GM19438 (cell line): ENCODE measurements around the gene FOXK2.

Source experiments
- ATAC-seq: cut with Tn5 transposase; IDR thresholded peaks from one replicate; pipeline ENCODE4 v1.9.1; 2021; ENCODE audit warnings: low read depth; ENCODE audit not compliant: unreplicated experiment

Gene FOXK2

GRCh38 chr17:82586576-82587233 lies 67.2 kb downstream of the FOXK2 start:
- ATAC-seq, result no peak

GRCh38 chr17:82587234-82588086 lies 67.9 kb downstream of the FOXK2 start:
- ATAC-seq, result no peak

- no peak for ATAC-seq
These were observed 69.0 kb downstream of the FOXK2 start for GRCh38 chr17:82588266-82589175.

DNA sequence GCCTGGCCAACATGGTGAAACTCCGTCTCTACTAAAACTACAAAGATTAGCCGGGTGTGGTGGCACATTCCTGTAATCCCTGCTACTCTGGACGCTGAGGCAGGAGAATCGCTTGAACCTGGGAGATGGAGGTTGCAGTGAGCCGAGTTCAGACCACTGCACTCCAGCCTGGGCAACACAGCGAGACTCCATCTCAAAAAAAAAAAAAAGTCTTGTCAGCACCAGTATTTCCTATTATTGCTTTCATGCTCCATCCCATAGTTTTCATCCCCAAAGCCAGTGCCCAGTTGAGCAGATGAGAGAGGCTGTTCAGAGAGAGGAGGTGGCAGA lies 70.3 kb downstream of the FOXK2 start:
- ATAC-seq, result no peak

DNA sequence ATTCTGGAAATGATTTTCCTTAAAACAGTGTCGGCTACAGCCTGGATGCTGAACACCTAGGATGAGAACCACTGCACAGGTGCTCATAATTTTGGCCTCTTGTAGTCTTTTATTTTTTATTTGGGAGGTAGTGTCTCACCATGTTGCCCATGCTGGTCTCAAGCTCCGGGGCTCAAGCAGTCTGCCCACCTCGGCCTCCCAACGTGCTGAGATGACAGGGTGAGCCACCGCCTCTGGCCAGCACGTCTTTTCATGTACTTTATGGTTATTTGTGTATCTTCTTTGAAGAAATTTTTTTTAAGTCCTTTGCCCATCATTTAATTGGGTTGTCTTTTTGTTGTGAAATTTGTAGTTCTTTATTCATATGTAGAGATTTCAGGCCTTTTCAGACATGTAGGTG lies 70.7 kb downstream of the FOXK2 start:
- no peak for ATAC-seq

DNA sequence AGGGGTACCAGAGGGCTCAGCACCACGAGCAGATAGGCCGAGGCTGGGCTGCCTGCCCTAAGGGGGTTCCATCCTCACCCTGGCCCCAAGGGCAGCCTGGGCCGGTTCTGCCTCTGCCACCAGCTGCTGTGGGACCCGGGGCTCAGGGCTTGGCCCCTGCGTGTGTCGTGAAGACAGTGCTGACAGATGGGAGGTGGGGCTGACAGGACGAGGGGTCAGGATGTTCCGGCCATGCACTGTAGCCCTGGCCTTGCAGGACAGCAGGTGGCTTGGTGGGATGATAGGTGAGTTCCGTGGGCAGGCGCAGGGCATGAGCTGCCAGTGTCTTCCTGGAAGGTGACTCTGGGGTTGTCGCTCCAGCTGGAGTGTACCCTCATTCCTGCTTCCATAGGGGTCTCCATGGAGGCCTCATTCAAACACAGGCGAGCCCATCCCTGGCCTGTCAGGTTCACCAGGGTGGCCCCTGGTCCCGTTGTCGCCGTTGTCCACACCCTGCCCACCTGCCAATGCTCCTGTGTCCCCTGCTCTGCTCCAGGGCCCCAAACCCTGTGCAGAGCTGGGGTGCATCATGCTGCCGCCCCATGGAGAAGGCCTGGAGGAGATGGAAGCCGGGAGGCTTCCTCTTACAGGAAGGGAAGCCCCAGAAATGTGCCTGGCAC lies 71.5 kb downstream of the FOXK2 start:
- no peak for ATAC-seq

DNA sequence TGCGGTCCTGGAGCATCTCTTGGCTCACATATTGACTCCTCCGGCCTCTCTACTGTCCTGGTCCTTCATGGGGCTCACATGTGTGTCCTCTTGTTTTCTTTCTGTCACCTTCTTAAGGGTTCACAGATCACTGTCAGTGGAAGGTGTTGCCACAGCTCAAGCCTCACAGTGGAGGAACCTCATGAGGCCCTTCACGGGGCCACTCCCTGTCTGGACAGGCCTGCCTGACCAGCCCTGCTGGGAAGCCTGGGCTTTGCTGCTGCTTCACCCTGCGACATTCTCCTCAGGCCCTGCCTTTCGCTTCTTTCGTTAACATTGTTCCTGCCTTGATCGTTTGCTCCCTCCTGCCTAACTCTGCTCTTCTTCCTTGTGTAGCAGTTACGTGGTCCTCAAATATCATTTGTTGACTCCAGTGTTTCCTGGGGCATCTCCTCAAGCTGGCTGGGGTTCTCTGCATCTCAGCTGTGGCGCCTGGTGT lies 72.8 kb downstream of the FOXK2 start:
- ATAC-seq, result no peak

DNA sequence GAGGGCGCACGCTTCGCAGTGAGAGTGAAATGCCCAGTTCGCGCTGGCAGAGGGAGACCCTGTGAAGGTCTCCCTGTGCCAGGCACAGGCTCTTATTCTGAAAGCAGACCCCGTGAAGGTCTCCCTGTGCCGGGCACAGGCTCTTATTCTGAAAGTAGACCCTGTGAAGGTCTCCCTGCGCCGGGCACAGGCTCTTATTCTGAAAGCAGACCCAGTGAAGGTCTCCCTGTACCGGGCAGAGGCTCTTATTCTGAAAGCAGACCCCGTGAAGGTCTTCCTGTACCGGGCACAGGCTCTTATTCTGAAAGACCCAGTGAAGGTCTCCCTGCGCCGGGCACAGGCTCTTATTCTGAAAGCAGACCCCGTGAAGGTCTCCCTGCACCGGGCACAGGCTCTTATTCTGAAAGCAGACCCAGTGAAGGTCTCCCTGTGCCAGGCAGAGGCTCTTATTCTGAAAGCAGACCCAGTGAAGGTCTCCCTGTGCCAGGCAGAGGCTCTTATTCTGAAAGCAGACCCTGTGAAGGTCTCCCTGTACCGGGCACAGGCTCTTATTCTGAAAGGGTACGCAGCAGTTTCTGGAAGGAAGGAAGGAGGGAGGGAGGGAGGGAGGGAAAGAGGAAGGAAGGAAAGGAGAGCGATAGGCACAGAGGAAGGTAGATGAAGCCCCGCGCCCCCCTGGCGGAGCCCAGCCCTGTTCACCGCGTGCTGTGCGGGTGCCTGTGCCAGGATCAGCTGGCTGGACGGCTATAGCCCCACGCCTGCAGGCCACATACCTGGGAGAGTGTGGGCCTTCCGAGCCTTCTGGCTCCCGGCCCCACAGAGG lies 73.4 kb downstream of the FOXK2 start:
- no peak for ATAC-seq

- ATAC-seq, result no peak
These were observed 74.1 kb downstream of the FOXK2 start for GRCh38 chr17:82593590-82594087.

DNA sequence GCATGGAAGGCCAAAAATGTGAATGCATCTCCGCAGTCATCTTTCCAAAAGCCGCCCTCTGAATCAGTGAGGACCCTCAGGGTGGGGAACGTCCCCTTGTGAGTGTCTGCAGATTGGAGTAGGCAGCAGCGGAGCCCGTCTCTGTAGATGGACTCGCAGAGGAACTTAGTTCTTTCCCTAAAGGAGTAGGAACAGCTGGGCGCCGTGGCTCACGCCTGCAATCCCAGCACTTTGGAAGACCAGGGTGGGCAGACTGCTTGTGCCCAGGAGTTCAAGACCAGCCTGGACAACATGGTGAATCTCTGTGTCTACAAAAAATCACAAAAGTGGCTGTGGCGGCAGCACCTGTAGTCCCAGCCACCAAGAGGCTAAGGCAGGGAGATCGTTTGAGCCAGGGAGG lies 75.0 kb downstream of the FOXK2 start:
- ATAC-seq, result no peak

- no peak for ATAC-seq
These were observed 76.4 kb downstream of the FOXK2 start for GRCh38 chr17:82595893-82596292.

- ATAC-seq, result no peak
These were observed 76.8 kb downstream of the FOXK2 start for GRCh38 chr17:82596296-82596695.

DNA sequence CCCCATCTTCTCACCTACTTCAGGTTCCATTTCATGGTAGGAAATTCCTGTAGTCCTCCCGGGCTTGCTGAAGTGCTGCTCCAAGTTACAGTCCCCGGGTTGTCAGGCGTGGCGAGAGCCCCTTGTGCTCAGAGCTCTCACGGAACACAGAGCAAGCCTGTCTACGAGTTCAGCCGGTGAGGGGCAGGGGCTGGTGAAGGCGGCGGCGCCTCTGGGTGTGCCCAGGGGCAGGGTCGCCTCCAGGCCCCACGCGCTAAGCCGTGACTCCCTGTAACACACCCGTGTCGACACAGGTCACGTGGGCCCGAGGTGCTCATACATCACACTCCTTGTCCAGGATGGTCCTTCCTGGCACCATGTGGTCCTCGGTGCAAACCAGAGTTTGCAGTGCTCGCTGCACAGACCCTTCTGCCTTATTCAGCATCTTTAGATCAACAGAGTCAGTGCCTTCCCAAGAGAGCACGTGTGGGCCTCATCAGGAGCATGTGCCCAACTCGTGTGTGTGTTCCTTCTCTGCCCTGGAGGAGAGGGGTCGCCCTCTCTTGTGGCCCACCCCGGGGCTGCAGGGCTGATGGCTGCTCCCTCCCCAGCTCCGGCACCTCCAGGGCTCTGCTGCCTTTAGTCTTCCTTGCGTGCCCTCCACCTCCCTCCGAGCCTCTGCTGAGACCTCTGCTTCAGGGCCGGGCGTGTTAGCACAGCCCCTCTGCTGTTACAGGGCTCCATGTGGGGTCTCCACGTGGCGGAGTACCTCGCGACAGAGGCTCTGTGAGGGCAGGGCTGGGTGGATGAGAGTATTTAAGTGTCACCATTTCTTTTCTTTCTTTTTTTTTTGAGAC lies 77.5 kb downstream of the FOXK2 start:
- no peak for ATAC-seq

GRCh38 chr17:82598256-82599119 lies 79.0 kb downstream of the FOXK2 start:
- no peak for ATAC-seq

DNA sequence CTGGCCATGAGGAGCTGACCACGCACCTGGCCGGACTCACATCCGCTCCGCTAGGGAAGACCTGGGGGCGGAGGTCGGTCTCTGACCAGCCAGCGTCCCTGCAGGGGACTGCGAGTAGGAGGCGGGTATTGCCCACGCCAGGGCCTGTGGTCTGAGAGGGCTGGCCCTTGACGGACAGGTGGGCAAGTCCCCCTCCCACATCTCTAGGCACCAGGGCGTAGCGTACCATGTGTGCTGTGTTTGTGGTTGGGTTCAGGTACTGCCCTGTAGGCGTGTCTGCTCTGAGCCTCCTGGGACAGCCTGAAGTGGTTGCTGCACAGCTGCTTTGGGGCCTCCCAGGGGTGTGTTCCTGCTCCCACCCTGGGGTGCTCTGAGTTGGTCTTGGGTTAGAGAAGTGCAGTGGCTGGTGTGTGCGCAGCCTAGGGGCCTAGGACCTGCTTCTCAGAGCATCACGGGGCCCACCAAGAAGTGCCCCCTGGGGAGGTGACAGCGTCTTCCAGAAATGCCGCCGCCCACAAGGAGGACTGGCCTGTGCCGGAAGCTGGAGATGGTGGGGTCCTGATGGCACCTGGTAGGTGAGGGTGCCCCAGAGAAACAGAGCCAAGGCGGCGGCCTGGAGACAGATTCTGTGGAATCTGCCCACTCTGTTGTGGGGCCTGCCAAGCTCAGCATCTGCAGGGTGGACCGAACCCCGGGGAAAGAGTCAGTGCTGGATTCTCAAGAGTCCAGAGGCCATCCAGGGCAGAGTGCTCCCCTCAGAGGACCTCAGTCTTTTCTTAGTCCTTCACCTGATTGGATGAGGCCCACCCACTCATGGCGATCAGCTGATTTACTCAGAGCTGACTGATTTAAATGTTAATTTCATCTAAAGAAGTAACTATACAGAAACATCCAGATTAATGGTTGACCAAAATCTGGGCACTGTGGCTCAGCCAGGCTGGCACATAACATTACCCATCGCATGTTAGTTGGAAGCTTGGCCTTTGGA lies 80.4 kb downstream of the FOXK2 start:
- ATAC-seq, result no peak

GRCh38 chr17:82600731-82601446 lies 81.4 kb downstream of the FOXK2 start:
- ATAC-seq, result no peak
